ENCODE results near the gene KCTD5. TPM values are rescaled to one million over a fixed set of nuclear protein-coding genes. Genes with fewer than 3 reads are reported as not detected.
A peak's percentile ranks its signal among the peaks of the same experiment; 100 is the strongest.

The KCTD5 gene
- total RNA-seq, 2 donors from 2014 or later: 19.6 to 21.9 TPM

DNA sequence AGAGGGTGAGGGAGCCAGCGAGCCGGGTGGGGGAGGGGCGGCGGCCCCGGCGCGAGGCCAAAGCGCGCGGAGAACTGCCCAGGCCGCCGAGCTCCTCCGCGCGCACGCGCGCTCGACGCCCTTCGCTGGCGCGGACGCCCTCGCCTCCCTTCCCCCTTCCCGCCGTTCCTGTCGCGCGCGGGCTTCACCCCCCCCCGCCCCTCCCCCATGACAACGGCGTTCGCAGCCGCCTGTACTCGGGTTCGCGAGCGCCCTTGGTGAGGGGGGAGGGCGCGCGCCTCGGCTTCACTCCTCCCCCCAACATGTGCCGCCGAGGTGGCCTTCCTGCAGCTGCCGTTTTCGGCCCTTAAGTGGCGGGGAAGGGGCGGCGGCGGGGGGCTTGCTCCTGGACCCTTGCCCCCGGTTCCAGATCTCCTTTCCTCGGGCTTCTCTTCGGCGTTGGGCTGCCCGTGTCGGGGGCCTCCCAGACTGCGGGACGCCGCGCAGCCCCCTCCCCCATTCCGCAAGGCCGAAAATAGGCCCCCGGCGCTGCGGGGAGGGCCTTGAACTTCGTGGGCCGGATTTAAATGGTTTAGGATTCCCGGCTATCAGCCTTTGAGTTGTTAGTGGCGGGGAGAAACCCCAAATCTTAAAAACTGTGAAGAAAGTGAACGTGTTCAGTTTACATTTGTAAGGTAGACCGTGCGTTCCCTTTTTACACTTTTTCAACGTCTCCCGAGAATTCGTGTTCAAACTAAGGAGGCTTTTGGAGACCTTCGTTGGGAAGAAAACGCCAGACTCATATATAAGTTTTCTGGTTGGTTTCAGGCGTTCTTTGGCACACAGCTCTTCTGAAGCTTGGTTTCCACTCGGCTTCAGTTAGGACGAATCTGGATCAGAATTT, 70.8 kb downstream of the KCTD5 start:
- H3K9me3 ChIP-seq (ENCODE audit: control insufficient read depth, low read length, poor library complexity, severe bottlenecking): no peaks in the 10 kb centered on the region
- H3K4me1 Mint-ChIP-seq: peaks cover 41% of the 10 kb centered on the region
- peak overlapping the region; percentile 95 for H3K4me3 Mint-ChIP-seq
- ATAC-seq (peak; percentile 44), DNase-seq (peak in 2 of 3 donors; percentile 58 to 63)
- peak overlapping the region; percentile 97 for H3K27ac Mint-ChIP-seq
- peaks cover 20% of the 10 kb centered on the region for H3K36me3 Mint-ChIP-seq (ENCODE audit: low read depth)
- no peaks in the 10 kb centered on the region for H3K27me3 Mint-ChIP-seq

GRCh38 chr16:2753733-2754020, 71.4 kb downstream of the KCTD5 start:
- no peak for DNase-seq
- ATAC-seq: no peak
- H3K27ac Mint-ChIP-seq: peak overlapping the region; percentile 97
- no peaks in the 10 kb centered on the region for H3K27me3 Mint-ChIP-seq
- H3K9me3 ChIP-seq (ENCODE audit: control insufficient read depth, low read length, poor library complexity, severe bottlenecking): no peaks in the 10 kb centered on the region
- peaks cover 22% of the 10 kb centered on the region for H3K36me3 Mint-ChIP-seq (ENCODE audit: low read depth)
- peak overlapping the region; percentile 95 for H3K4me3 Mint-ChIP-seq
- peaks cover 45% of the 10 kb centered on the region for H3K4me1 Mint-ChIP-seq

GRCh38 chr16:2755158-2755557, 72.8 kb downstream of the KCTD5 start:
- Mint-ChIP-seq H3K27ac (peak overlapping the region; percentile 97), H3K36me3 (ENCODE audit: low read depth) (peaks cover 33% of the 10 kb centered on the region), H3K4me3 (peak overlapping the region; percentile 95), H3K4me1 (peaks cover 53% of the 10 kb centered on the region), H3K27me3 (no peaks in the 10 kb centered on the region)
- DNase-seq: no peak
- no peaks in the 10 kb centered on the region for H3K9me3 ChIP-seq (ENCODE audit: control insufficient read depth, low read length, poor library complexity, severe bottlenecking)
- no peak for ATAC-seq

DNA sequence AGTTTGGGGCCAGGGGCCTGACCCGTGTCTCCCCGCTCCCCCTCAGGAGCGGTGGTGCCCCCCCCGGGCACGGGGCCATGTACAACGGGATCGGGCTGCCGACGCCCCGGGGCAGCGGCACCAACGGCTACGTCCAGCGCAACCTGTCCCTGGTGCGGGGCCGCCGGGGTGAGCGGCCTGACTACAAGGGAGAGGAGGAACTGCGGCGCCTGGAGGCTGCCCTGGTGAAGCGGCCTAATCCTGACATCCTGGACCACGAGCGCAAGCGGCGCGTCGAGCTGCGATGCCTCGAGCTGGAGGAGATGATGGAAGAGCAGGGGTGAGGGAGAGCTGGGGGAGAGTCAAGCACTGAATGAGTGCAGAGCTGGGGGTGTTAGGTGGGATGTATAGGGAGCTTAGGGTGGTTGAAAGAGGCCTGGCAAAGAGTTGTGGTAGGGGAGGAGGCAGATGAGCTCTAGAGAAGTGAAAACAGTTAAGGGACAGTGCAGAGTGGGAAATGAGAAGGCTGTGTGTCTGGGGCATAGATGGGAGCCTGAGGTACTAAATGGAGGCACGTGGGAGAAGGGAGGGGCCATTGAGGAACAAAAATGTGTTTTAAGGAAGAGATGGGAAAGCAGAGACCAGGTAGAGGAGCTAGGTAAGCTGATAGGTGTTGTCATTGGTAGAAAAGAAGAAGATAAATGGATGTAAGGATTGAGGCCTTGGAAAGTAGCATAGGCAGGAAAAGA, 74.1 kb downstream of the KCTD5 start:
- H3K27me3 Mint-ChIP-seq: no peaks in the 10 kb centered on the region
- peak overlapping the region; percentile 95 for H3K4me3 Mint-ChIP-seq
- no peaks in the 10 kb centered on the region for H3K9me3 ChIP-seq (ENCODE audit: control insufficient read depth, low read length, poor library complexity, severe bottlenecking)
- peaks cover 56% of the 10 kb centered on the region for H3K4me1 Mint-ChIP-seq
- DNase-seq (no peak), ATAC-seq (no peak)
- H3K36me3 Mint-ChIP-seq (ENCODE audit: low read depth): peaks cover 37% of the 10 kb centered on the region
- H3K27ac Mint-ChIP-seq: peak overlapping the region; percentile 97

GRCh38 chr16:2757344-2757743, 75.0 kb downstream of the KCTD5 start:
- peak overlapping the region; percentile 66 for H3K4me3 Mint-ChIP-seq
- H3K27me3 Mint-ChIP-seq: no peaks in the 10 kb centered on the region
- H3K9me3 ChIP-seq (ENCODE audit: control insufficient read depth, low read length, poor library complexity, severe bottlenecking): no peaks in the 10 kb centered on the region
- H3K36me3 Mint-ChIP-seq (ENCODE audit: low read depth): peaks cover 42% of the 10 kb centered on the region
- no peak for ATAC-seq
- peaks cover 58% of the 10 kb centered on the region for H3K4me1 Mint-ChIP-seq
- DNase-seq: no peak
- H3K27ac Mint-ChIP-seq: peak overlapping the region; percentile 97

Other genes with a start within 250 kb of the KCTD5 start
- gene TEDC2, start 222.4 kb upstream of the KCTD5 start, total RNA-seq: under 1 TPM; 0.70 to 0.85 TPM
- gene NTN3, start 211.2 kb upstream of the KCTD5 start, total RNA-seq: not detected
- 1 to 10 TPM; 4.4 to 8.4 TPM for gene TBC1D24, start 207.4 kb upstream of the KCTD5 start, total RNA-seq
- gene ATP6V0C, start 168.6 kb upstream of the KCTD5 start, total RNA-seq: 100 to 1,000 TPM; 188 to 189 TPM
- gene AMDHD2, start 162.2 kb upstream of the KCTD5 start, total RNA-seq: 100 to 1,000 TPM; 189 to 206 TPM
- under 1 TPM; 0.23 to 0.75 TPM for gene CEMP1, start 151.1 kb upstream of the KCTD5 start, total RNA-seq
- gene PDPK1, start 144.5 kb upstream of the KCTD5 start, total RNA-seq: 10 to 100 TPM; 65.5 to 69.7 TPM
- gene PRSS27, start 37.7 kb downstream of the KCTD5 start, total RNA-seq: 1 to 10 TPM in 1 of 2 donors, under 1 TPM in 1; 0.83 to 1.4 TPM
- 1,000 to 10,000 TPM; 1,185 to 1,285 TPM for gene SRRM2, start 70.1 kb downstream of the KCTD5 start, total RNA-seq
- 100 to 1,000 TPM; 121 to 131 TPM for gene ELOB, start 94.8 kb downstream of the KCTD5 start, total RNA-seq
- gene PRSS33, start 105.0 kb downstream of the KCTD5 start, total RNA-seq: not detected
- not detected for gene PRSS41, start 115.9 kb downstream of the KCTD5 start, total RNA-seq
- gene PRSS21, start 134.7 kb downstream of the KCTD5 start, total RNA-seq: 1 to 10 TPM in 1 of 2 donors, not detected in 1; 1.6 TPM
- not detected for gene ZG16B, start 147.8 kb downstream of the KCTD5 start, total RNA-seq
- under 1 TPM; 0.37 to 0.92 TPM for gene PRSS22, start 175.6 kb downstream of the KCTD5 start, total RNA-seq
- gene FLYWCH2, start 200.7 kb downstream of the KCTD5 start, total RNA-seq: 10 to 100 TPM; 11.6 to 15.1 TPM
- 10 to 100 TPM; 41.4 to 97.1 TPM for gene FLYWCH1, start 229.4 kb downstream of the KCTD5 start, total RNA-seq

Data from T-helper 17 cell (primary cell).